GM19328 (cell line): ENCODE results near the gene PTGES.

Experiments used
- ATAC-seq: cut with Tn5 transposase; IDR thresholded peaks from one replicate; pipeline ENCODE4 v1.9.1; 2021; ENCODE audit warnings: mild to moderate bottlenecking, moderate library complexity; ENCODE audit not compliant: unreplicated experiment

PTGES gene

GRCh38 chr9:129720181-129720864 lies 32.5 kb downstream of the PTGES start:
- ATAC-seq: no peak

GRCh38 chr9:129719135-129719534 lies 33.7 kb downstream of the PTGES start:
- ATAC-seq: no peak

GRCh38 chr9:129718647-129719046 lies 34.2 kb downstream of the PTGES start:
- ATAC-seq: no peak

- ATAC-seq: no peak
These were observed 34.9 kb downstream of the PTGES start for GRCh38 chr9:129717991-129718390.

- no peak for ATAC-seq
These were observed 36.8 kb downstream of the PTGES start for GRCh38 chr9:129716091-129716490.

- ATAC-seq: no peak
These were observed 38.3 kb downstream of the PTGES start for GRCh38 chr9:129714511-129715061.

GRCh38 chr9:129713402-129713679 lies 39.5 kb downstream of the PTGES start:
- no peak for ATAC-seq

- no peak for ATAC-seq
These were observed 40.0 kb downstream of the PTGES start for GRCh38 chr9:129712634-129713401.

- no peak for ATAC-seq
These were observed 42.7 kb downstream of the PTGES start for GRCh38 chr9:129710169-129710453.

- no peak for ATAC-seq
These were observed 43.2 kb downstream of the PTGES start for GRCh38 chr9:129709438-129710168.

- no peak for ATAC-seq
These were observed 44.0 kb downstream of the PTGES start for GRCh38 chr9:129708793-129709192.

- no peak for ATAC-seq
These were observed 48.0 kb downstream of the PTGES start for GRCh38 chr9:129704807-129705206.

GRCh38 chr9:129703667-129704355 lies 49.0 kb downstream of the PTGES start:
- no peak for ATAC-seq

- ATAC-seq: no peak
These were observed 50.0 kb downstream of the PTGES start for GRCh38 chr9:129702589-129703520.

- no peak for ATAC-seq
These were observed 51.3 kb downstream of the PTGES start for GRCh38 chr9:129701549-129701948.

GRCh38 chr9:129701054-129701453 lies 51.8 kb downstream of the PTGES start:
- no peak for ATAC-seq

- no peak for ATAC-seq
These were observed 54.5 kb downstream of the PTGES start for GRCh38 chr9:129698254-129698757.

- ATAC-seq: no peak
These were observed 55.1 kb downstream of the PTGES start for GRCh38 chr9:129697656-129698253.

GRCh38 chr9:129696944-129697655 lies 55.7 kb downstream of the PTGES start:
- no peak for ATAC-seq
